PFSK-1 (cell line): ENCODE data around the gene ANKRD37.

Experiments used
- FOXP2 ChIP-seq: optimal IDR thresholded peaks from 2 replicates; pipeline ENCODE3; 2011; ENCODE audit warnings: borderline replicate concordance, control low read depth, inconsistent platforms; ENCODE audit not compliant: insufficient read depth; ENCODE audit errors: extremely low read length, extremely low read depth
- POLR2AphosphoS5 ChIP-seq: IDR thresholded peaks from 2 replicates; pipeline ENCODE4 v1.6.1; 2012; ENCODE audit warnings: low read depth, mild to moderate bottlenecking, control low read depth, low read length, moderate library complexity
- REST ChIP-seq, 2 experiments: IDR thresholded peaks; 2 replicates each; pipeline versions ENCODE4 v1.6.1 to v1.8.0; 2011 to 2012; ENCODE audit warnings: low read depth in 2 of 2, low read length in 2 of 2, control low read depth in 1 of 2, inconsistent platforms in 1 of 2, mild to moderate bottlenecking in 1 of 2, moderate library complexity in 1 of 2; ENCODE audit not compliant: insufficient read depth in 1 of 2
- SIN3A ChIP-seq: IDR thresholded peaks from 2 replicates; pipeline ENCODE4 v1.6.1; 2012; ENCODE audit warnings: mild to moderate bottlenecking, low read length, moderate library complexity, borderline replicate concordance; ENCODE audit not compliant: insufficient read depth
- TAF1 ChIP-seq: IDR thresholded peaks from 2 replicates; pipeline ENCODE4 v1.6.1; 2012; ENCODE audit warnings: low read length, control low read depth, borderline replicate concordance; ENCODE audit not compliant: insufficient read depth

The ANKRD37 gene

GRCh38 chr4:185363251-185363650 is 33.4 kb upstream of the ANKRD37 start:
- no peak for TF ChIP-seq REST (IDR thresholded peaks at IDR 0.05; ENCODE audit: insufficient read depth in 1 of 2, low read depth in 2 of 2, low read length in 2 of 2)
- TF ChIP-seq POLR2AphosphoS5: no peak
- no peak for TF ChIP-seq TAF1
- no peak for TF ChIP-seq SIN3A
- no peak for TF ChIP-seq FOXP2

- TF ChIP-seq TAF1: no peak
- TF ChIP-seq FOXP2: no peak
- no peak for TF ChIP-seq POLR2AphosphoS5
- no peak for TF ChIP-seq REST (IDR thresholded peaks at IDR 0.05; ENCODE audit: insufficient read depth in 1 of 2, low read depth in 2 of 2, low read length in 2 of 2)
- no peak for TF ChIP-seq SIN3A
Observed at GRCh38 chr4:185364886-185365285, 31.8 kb upstream of the ANKRD37 start.

GRCh38 chr4:185369731-185370130 is 26.9 kb upstream of the ANKRD37 start:
- TF ChIP-seq FOXP2: no peak
- no peak for TF ChIP-seq SIN3A
- no peak for TF ChIP-seq POLR2AphosphoS5
- no peak for TF ChIP-seq REST (IDR thresholded peaks at IDR 0.05; ENCODE audit: insufficient read depth in 1 of 2, low read depth in 2 of 2, low read length in 2 of 2)
- TF ChIP-seq TAF1: no peak

GRCh38 chr4:185370268-185370949 is 26.2 kb upstream of the ANKRD37 start:
- no peak for TF ChIP-seq REST (IDR thresholded peaks at IDR 0.05; ENCODE audit: insufficient read depth in 1 of 2, low read depth in 2 of 2, low read length in 2 of 2)
- TF ChIP-seq FOXP2: no peak
- TF ChIP-seq POLR2AphosphoS5: no peak
- TF ChIP-seq SIN3A: no peak
- no peak for TF ChIP-seq TAF1

- TF ChIP-seq TAF1 (no peak), FOXP2 (no peak), SIN3A (no peak), POLR2AphosphoS5 (no peak), REST (IDR thresholded peaks at IDR 0.05; ENCODE audit: insufficient read depth in 1 of 2, low read depth in 2 of 2, low read length in 2 of 2) (no peak)
Observed at GRCh38 chr4:185371702-185372101, 24.9 kb upstream of the ANKRD37 start.
